GM19324 (cell line): ENCODE results near the gene GTF2H4.
"Not testable (repeated sequence)": the region's sequence is repeated elsewhere in the genome, so short reads cannot be mapped to it uniquely, and the experiment has no call there.

Experiments used
- ATAC-seq: cut with Tn5 transposase; IDR thresholded peaks from one replicate; pipeline ENCODE4 v1.9.1; 2021; ENCODE audit warnings: mild to moderate bottlenecking, moderate library complexity; ENCODE audit not compliant: unreplicated experiment, low FRiP score

Gene GTF2H4

DNA sequence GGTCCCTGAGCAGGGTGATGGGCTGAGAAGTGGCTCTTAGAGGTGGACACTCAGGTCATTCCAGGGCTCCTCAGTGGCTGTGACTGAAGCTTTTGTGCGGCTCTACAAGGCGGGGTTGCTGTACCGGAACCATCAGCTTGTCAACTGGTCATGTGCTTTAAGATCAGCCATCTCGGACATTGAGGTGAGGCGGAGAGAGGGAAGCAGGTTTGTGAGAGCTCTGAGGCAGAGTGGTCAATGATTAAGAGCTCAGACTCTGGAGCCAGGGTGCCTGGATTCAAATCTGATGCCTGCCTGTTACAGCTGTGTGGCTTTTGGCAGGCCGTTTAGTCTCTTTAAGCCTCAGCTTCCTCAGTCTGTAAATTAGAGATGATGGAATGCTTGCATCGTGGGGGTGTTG lies 9.0 kb downstream of the GTF2H4 start:
- no peak for ATAC-seq

- no peak for ATAC-seq
Measured at GRCh38 chr6:30917487-30917886, 9.5 kb downstream of the GTF2H4 start.

- no peak for ATAC-seq
Measured at GRCh38 chr6:30918670-30919069, 10.7 kb downstream of the GTF2H4 start.

- no peak for ATAC-seq
Measured at GRCh38 chr6:30922447-30922852, 14.4 kb downstream of the GTF2H4 start.

GRCh38 chr6:30924040-30924627 lies 16.1 kb downstream of the GTF2H4 start:
- not testable (repeated sequence) for ATAC-seq

GRCh38 chr6:30926644-30927043 lies 18.6 kb downstream of the GTF2H4 start:
- no peak for ATAC-seq

GRCh38 chr6:30927080-30927479 lies 19.1 kb downstream of the GTF2H4 start:
- ATAC-seq, result not testable (repeated sequence)

- ATAC-seq, result no peak
Measured at GRCh38 chr6:30928677-30929076, 20.7 kb downstream of the GTF2H4 start.

- no peak for ATAC-seq
Measured at GRCh38 chr6:30930506-30930905, 22.5 kb downstream of the GTF2H4 start.

DNA sequence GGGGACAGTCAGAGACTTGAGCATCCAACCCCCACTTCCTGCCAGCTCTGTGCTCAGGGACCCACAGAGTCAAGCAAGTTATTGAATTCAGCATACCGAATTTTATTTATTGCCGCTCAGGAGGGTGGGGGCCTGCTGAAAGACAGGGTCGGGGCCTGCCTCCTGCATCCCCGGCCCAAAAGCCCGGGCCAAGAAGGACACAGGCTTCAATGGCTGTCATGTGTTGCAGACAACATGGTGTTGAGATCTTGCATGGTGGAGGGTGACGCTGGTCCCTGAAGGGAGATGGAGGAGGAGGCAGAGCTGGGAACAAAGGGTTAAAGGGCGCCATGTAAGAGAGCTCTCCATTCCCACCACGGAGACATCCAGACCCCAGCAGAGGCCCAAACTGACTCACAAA lies 23.3 kb downstream of the GTF2H4 start:
- no peak for ATAC-seq

DNA sequence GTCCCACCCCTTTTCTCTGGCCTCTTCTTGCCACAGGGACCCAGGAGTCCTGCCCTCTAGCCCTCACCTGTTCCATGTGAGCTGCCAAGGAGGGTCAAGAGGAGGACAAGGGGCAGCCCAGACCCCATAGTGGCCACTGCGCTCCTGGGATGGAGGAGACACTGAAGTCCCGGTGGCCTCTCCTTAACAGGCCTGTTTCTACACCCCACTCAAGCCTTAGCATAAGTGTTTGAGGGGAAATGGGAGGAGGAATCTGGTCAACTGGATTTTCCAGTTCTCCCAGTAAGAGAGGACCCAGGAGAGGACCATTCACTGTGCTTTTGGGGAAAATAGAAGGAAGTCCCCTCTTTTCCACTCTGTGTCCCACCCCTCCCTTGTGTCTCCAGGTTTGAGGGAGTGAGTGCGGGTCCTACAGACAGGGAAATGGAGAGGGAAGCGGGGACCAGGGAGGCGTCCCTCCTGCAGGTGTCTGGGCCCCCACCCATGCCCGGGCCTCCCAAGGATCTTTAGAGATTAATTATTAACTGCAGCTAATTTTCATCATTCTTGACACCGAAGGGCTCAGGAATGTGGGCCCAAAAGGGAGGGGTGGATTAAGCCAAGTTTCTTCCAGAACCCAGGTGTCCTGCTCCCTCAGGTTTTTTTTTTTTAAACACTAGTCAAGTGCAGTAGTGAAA lies 24.1 kb downstream of the GTF2H4 start, which contains the start of gene SFTA2:
Gene SFTA2 (minus strand): TSS at position 202 of the 677 bp plus-strand sequence. CDS start 74 bp downstream, at position 128.
- no peak for ATAC-seq

- ATAC-seq, result no peak
Measured at GRCh38 chr6:30932665-30933365, 24.8 kb downstream of the GTF2H4 start.

GRCh38 chr6:30935018-30935417 lies 27.0 kb downstream of the GTF2H4 start:
- no peak for ATAC-seq

- no peak for ATAC-seq
Measured at GRCh38 chr6:30937265-30937664, 29.3 kb downstream of the GTF2H4 start.

- ATAC-seq, result no peak
Measured at GRCh38 chr6:30938730-30939129, 30.7 kb downstream of the GTF2H4 start.

- ATAC-seq, result no peak
Measured at GRCh38 chr6:30939473-30939872, 31.5 kb downstream of the GTF2H4 start.

- ATAC-seq, result no peak
Measured at GRCh38 chr6:30940361-30940986, 32.5 kb downstream of the GTF2H4 start, which contains the start of gene MUCL3. Gene MUCL3 (plus strand): TSS chr6:30940973. CDS start chr6:30941000, 27 bp downstream.

DNA sequence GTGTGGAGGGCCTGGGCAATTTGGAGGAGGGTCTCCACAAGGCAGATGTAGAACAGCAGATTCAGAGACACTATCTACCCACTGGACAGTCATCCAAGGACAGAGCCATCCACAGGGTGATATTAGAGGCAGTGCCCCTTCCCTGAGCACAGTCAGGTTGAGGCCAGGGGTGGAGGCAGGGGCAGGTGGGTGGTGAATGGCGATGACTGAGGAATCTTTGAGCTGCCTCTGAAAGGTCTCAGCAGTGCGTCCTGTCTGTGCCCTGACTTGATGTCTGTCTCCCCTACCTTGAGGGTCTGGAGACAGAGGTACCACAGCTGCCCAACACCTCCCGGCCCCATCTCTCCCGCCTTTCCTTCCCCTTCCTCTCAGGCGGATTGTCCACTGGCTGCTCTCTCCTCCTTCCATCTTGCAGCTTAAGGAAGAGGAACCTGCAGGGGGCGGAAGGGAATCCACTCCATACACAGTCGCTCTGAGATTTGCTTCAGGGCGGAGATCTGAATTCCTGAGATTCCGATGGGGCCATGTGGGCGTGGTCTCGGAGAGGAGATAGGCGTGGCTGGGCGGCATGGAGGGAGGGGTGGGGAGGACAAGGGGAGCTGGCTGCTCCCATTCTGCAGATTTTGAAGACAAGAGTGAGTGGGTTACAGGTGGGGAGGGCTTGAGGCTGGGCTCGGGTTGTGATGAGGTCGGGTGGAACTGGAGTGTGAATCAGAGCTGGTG lies 34.5 kb downstream of the GTF2H4 start:
- no peak for ATAC-seq

GRCh38 chr6:30944051-30944450 lies 36.0 kb downstream of the GTF2H4 start:
- ATAC-seq, result no peak

GRCh38 chr6:30945281-30945680 lies 37.3 kb downstream of the GTF2H4 start:
- no peak for ATAC-seq
